ENCODE measurements around the gene DPF1.

DNA sequence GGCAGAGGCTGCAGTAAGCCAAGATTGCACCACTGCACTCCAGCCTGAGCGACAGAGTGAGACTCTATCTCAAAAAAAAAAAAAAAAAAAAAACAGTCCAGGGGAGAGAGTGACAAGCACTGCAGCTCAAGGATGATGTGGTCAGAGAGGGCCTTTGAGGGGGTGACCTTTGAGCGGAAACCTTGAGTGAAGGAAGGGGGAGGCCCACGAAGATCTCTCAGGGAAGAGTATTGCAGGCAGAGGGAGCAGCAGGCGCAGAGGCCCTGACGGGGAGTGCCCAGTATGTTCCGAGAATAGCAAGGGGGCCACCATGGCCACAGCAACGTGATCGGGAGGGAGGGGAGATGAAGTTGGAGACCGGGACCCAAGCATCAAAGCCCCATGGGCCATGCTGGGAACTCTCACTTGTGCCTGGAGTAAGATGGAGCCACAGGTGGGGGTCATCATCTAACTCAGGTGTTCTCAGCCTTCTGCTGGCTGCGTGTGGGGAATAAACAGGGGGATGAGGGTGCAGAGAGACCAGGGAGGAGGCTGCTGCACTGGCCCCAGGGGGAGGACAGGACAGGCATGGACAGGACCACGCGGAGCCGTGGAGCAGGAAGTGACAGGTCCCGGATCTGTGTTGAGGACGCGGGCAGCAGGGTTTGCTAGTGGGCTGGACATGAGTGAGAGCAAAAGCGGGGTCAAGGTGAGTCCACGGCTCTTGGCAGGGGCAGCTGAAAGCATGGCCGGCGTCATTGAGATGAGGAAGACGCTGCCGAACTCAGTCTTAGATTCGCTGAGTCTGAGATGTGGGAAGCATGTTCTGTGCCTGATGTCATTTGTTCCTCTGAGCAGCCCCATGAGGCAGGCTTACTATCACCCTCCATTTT lies 60.4 kb downstream of the DPF1 start:
- TF ChIP-seq, protein P1, sequence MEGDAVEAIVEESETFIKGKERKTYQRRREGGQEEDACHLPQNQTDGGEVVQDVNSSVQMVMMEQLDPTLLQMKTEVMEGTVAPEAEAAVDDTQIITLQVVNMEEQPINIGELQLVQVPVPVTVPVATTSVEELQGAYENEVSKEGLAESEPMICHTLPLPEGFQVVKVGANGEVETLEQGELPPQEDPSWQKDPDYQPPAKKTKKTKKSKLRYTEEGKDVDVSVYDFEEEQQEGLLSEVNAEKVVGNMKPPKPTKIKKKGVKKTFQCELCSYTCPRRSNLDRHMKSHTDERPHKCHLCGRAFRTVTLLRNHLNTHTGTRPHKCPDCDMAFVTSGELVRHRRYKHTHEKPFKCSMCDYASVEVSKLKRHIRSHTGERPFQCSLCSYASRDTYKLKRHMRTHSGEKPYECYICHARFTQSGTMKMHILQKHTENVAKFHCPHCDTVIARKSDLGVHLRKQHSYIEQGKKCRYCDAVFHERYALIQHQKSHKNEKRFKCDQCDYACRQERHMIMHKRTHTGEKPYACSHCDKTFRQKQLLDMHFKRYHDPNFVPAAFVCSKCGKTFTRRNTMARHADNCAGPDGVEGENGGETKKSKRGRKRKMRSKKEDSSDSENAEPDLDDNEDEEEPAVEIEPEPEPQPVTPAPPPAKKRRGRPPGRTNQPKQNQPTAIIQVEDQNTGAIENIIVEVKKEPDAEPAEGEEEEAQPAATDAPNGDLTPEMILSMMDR (IDR thresholded peaks at IDR 0.05), result no peak
- no peak for TF ChIP-seq POLR2A (IDR thresholded peaks at IDR 0.05)

Measured in body of pancreas (tissue), 4 donors.